ENCODE data around the gene ADCY6.

The ADCY6 gene

GRCh38 chr12:48782457-48783395 lies 6.2 kb downstream of the ADCY6 start:
- no peak for DNase-seq (ENCODE audit: low read depth)

GRCh38 chr12:48781750-48782456 lies 7.0 kb downstream of the ADCY6 start:
- no peak for DNase-seq (ENCODE audit: low read depth)

DNA sequence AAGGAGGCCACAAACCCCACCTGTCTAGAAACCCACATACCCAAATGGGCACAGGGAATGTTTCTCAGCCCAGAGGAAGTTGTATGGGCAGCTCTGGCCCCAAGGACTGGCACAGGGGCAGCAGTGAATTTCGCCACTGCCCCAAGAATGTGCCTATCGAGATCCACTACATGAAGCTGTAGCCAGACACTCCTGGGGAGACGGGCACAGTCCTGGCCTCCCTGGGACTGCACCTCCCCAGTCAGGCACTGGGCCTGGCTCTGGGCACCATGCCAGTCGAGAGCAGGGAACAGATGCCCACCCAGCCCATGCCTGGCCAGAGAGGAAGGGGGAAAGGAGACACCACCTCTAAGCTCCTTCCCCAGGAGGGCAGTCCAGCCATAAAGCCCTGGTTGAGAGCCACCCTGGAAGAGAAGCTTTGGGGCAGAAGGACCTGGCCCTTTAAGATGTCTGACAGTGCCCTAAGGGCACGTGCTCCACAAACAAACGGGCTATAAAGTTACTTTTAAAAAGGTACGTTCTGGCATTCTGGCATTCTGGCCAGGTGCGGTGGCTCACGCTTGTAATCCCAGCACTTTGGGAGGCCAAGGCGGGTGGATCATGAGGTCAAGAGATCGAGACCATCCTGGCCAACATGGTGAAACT lies 8.4 kb downstream of the ADCY6 start:
- DNase-seq (ENCODE audit: low read depth), result no peak

- no peak for DNase-seq (ENCODE audit: low read depth)
Measured at GRCh38 chr12:48779869-48780268, 9.0 kb downstream of the ADCY6 start.

DNA sequence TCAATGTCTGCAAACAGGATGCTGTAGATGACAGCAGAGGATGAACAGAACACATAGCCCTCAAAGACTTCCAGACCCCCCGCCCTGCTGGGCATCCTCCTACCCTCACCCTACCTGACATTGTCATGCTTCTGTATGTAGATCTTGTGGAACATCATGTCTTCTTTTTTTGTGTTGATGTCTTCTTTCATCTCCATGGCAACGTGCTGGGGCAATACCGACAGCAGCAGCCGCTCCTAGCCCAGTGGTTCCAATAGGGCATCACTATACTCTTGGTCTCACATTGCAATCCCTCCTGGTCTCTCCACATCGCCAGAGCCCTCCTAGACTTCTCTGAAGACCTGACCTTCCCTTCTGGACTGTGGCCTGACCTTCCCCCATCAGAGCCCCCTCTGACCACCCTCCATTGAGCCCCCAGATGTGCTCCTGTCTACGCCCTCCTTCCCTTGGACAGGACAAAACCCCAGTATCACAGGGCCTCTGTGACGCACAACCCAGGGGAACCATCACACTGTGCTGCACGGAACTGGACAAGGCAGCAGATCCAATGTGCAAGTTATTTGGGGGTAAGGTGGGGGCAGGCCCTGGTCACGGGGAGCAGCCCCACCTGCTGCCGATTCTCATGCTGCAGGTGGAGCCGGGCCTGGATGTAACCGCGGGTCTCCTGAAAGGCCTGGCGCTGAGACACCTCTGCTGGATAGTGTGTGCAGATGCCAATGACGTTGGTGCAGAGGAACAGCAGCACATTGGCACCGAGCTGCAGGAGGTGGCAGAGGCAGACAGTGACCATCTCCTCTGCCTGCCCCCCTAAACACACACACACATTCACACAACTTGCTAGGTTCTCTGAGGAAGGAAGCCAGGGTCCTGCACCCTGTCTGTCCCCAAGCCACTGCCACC lies 11.1 kb downstream of the ADCY6 start:
- DNase-seq (ENCODE audit: low read depth), result no peak

GRCh38 chr12:48776956-48777355 lies 11.9 kb downstream of the ADCY6 start:
- no peak for DNase-seq (ENCODE audit: low read depth)

- no peak for DNase-seq (ENCODE audit: low read depth)
Measured at GRCh38 chr12:48775991-48776649, 12.8 kb downstream of the ADCY6 start.

DNA sequence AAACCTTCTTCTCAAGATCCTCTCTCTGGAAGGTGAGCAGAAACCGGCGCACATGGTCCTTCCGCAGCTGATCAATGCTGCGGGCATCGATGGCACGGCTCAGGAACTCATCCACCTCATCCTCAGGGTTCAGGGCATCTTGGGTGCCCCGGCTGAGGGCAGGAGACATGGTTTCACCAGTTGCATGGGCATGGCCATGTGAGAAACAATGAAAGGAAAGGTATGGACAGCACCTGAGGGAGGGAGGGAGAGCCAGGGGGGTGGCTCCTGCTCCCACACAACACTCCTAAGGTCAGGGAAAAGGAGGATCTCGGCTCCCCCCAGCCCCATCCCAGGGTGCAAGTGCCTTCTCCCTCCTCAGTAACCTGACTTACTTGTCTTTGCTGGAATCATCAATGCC lies 13.6 kb downstream of the ADCY6 start:
- DNase-seq (ENCODE audit: low read depth), result no peak

DNA sequence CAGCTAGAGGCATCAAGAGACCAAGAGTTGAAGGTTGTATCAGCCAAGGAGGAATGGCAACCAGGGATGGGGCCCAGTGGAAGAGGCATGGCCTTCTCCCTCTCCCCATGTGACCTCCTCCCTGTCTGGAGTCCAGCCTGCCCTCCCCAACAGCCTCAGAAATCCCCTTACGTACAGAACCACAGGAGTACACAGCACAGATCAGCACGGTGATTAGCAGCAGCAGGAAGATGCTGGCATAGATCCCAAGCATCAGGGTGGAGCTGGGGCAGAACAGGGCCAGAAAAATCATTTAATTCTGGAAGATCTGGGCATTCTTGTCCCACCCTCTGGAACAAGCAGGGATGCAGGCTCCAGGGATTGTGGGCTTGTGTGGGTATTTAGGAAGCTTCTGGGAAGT lies 14.4 kb downstream of the ADCY6 start:
- no peak for DNase-seq (ENCODE audit: low read depth)

DNA sequence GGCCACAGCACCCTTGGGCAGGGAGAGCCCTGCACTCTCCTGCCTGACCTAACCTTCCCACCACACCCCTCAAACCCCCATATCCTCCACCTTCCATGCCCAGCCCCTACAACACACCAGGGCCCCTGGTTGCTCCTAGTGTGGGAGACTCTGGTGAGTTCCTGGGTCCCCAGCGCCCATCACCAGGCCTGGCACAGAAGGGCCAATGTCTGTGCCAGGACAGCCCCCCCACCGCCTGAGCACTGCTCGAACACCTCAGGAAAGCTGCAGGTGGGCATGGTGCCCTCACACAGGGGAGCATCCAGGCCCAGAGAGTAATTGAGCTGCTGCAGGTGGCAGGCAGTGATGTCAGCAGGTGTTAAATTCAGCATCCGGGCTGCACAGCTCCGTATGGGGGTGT lies 15.2 kb downstream of the ADCY6 start:
- DNase-seq (ENCODE audit: low read depth), result no peak

DNA sequence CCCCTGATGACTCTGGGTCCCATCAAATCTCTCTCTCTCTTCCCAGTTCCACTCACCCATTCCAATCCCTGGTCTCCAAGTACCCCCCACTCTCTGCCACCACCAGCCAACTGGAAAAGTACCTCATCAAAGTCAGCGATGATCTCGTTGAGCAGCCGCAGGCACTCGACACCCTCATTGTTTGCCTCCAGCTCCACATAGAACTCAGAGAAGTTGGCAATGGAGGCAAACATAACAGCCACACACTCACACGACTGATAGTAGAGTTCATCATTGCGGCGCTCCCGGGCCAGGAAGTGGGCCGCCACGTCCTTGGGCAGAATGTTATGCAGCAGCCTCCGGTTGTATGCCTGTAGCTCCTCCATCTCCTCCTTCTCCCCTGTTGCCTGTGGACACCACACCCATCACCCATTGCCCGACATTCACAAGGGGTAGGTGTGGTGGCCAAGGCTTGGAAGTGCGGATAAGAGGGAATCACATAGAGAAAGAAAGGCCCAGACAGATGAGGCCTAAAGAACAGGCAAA lies 17.2 kb downstream of the ADCY6 start:
- DNase-seq (ENCODE audit: low read depth), result no peak

DNA sequence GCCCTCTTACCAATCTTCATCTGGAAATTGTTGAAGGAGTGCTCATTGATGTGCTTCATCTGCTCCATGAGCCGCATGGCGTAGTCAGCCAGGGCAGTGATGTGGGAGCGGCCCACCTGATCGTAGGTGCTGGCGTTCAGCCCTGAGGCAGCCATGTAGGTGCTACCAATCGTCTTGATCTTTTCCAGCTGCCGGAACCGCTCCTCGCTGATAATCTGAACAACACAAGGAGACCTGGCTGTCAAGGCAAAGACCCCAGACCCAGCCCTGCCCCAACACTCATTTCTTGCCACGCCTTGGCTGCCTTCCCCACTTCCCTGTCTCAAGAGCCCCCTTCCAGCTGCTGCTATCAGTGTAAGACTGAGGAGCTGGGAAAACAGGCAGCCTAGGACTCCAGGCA lies 18.1 kb downstream of the ADCY6 start:
- DNase-seq (ENCODE audit: low read depth), result no peak

- no peak for DNase-seq (ENCODE audit: low read depth)
Measured at GRCh38 chr12:48768736-48769135, 20.2 kb downstream of the ADCY6 start.

GRCh38 chr12:48768147-48768546 lies 20.7 kb downstream of the ADCY6 start:
- no peak for DNase-seq (ENCODE audit: low read depth)

GRCh38 chr12:48767521-48767920 lies 21.4 kb downstream of the ADCY6 start:
- DNase-seq (ENCODE audit: low read depth), result no peak

GRCh38 chr12:48767047-48767446 lies 21.8 kb downstream of the ADCY6 start:
- no peak for DNase-seq (ENCODE audit: low read depth)

GRCh38 chr12:48765753-48766162 lies 23.1 kb downstream of the ADCY6 start:
- no peak for DNase-seq (ENCODE audit: low read depth)

DNA sequence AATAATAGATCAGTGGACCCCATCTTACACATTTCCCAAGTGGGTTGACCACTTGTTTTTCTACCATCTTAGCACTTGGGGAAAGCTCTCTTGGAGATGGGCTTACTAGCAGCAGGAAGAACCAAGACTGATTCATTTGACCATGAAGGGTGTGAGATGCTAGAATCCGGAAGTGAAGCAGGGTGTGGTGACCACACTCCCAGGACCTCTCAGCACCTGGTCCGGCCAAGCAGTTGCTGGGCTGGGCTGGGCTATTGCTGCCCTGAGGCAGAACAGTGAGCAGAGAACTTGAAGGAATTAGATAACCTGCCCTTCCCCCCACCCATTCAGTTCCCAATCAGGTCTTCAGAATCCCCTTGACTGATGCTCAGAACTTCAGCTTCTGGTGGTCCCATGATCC lies 24.4 kb downstream of the ADCY6 start:
- DNase-seq (ENCODE audit: low read depth), result no peak

DNA sequence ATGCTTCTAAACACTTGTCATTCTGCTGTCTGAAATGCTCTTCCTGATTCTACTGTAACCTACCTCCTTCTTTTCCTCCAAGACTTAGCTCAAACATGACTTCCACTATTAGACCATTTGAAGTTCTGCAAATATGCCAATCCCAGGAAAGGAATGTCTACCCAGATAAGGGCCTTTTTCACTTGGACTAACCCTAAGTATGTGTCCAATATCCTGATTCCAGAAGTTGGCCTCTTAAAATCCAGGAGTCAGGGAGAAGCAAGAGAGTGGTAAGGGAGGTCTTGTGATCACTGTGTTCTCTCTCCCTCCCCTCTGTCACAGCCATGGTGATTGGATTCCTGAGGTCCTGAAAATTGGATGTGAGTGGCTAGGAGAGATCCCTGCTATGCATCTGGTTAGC lies 30.2 kb downstream of the ADCY6 start:
- DNase-seq (ENCODE audit: low read depth), result no peak

GRCh38 chr12:48758186-48758585 lies 30.7 kb downstream of the ADCY6 start:
- no peak for DNase-seq (ENCODE audit: low read depth)

- DNase-seq (ENCODE audit: low read depth), result no peak
Measured at GRCh38 chr12:48750769-48751356, 38.0 kb downstream of the ADCY6 start.
